HUES48 (cell line): ENCODE results near the gene IRF7.

Source experiments
- H3K27ac ChIP-seq: one replicate; pipeline ENCODE4 v1.7.0; 2013; ENCODE audit warnings: low read depth, low read length, inconsistent platforms
- H3K27me3 ChIP-seq: 2 replicates; pipeline ENCODE4 v1.6.1; 2013; ENCODE audit warnings: mild to moderate bottlenecking, low read length; ENCODE audit not compliant: control insufficient read depth, insufficient read depth
- H3K36me3 ChIP-seq: 2 replicates; pipeline ENCODE4 v1.6.1; 2013; ENCODE audit warnings: low read length; ENCODE audit not compliant: control insufficient read depth, insufficient read depth
- H3K4me1 ChIP-seq: 2 replicates; pipeline ENCODE4 v1.6.1; 2013; ENCODE audit warnings: mild to moderate bottlenecking, low read length; ENCODE audit not compliant: control insufficient read depth, insufficient read depth
- H3K4me3 ChIP-seq: 2 replicates; pipeline ENCODE4 v1.5.1; 2013; ENCODE audit warnings: mild to moderate bottlenecking, low read depth, low read length
- H3K9ac ChIP-seq: 2 replicates; pipeline ENCODE4 v1.6.1; 2013; ENCODE audit warnings: mild to moderate bottlenecking, low read depth, low read length, moderate library complexity
- H3K9me3 ChIP-seq: 2 replicates; pipeline ENCODE4 v1.6.1; 2013; ENCODE audit warnings: low read length; ENCODE audit not compliant: control insufficient read depth, insufficient read depth

IRF7 gene

GRCh38 chr11:601573-602245 is 14.0 kb downstream of the IRF7 start:
- Histone ChIP-seq H3K9me3 (no peaks in the 10 kb centered on the region), H3K36me3 (peaks cover 90% of the 10 kb centered on the region), H3K4me3 (no peak overlapping the region)

GRCh38 chr11:598005-598680 is 17.6 kb downstream of the IRF7 start:
- peaks cover 90% of the 10 kb centered on the region for H3K36me3 ChIP-seq
- H3K27ac ChIP-seq = no peak overlapping the region
- H3K9me3 ChIP-seq = no peaks in the 10 kb centered on the region

More at GRCh38 chr11:601573-602245, 14.0 kb downstream of the IRF7 start:
- H3K4me1 ChIP-seq = no peaks in the 10 kb centered on the region
- H3K9ac ChIP-seq = no peak overlapping the region
- no peaks in the 10 kb centered on the region for H3K27me3 ChIP-seq
- no peak overlapping the region for H3K27ac ChIP-seq

GRCh38 chr11:597166-597725 is 18.5 kb downstream of the IRF7 start:
- no peaks in the 10 kb centered on the region for H3K27me3 ChIP-seq
- no peak overlapping the region for H3K9ac ChIP-seq
- no peak overlapping the region for H3K4me3 ChIP-seq
- no peaks in the 10 kb centered on the region for H3K4me1 ChIP-seq
- H3K36me3 ChIP-seq = peaks cover 93% of the 10 kb centered on the region
- no peak overlapping the region for H3K27ac ChIP-seq
- no peaks in the 10 kb centered on the region for H3K9me3 ChIP-seq

More at GRCh38 chr11:598005-598680, 17.6 kb downstream of the IRF7 start:
- Histone ChIP-seq H3K4me1 (no peaks in the 10 kb centered on the region), H3K27me3 (no peaks in the 10 kb centered on the region), H3K9ac (no peak overlapping the region), H3K4me3 (no peak overlapping the region)

GRCh38 chr11:596374-596773 is 19.4 kb downstream of the IRF7 start:
- Histone ChIP-seq H3K36me3 (peaks cover 90% of the 10 kb centered on the region), H3K4me3 (no peak overlapping the region), H3K4me1 (no peaks in the 10 kb centered on the region), H3K27me3 (no peaks in the 10 kb centered on the region), H3K9ac (no peak overlapping the region), H3K27ac (no peak overlapping the region), H3K9me3 (no peaks in the 10 kb centered on the region)

GRCh38 chr11:595400-595799 is 20.4 kb downstream of the IRF7 start:
- Histone ChIP-seq H3K9ac (no peak overlapping the region), H3K9me3 (no peaks in the 10 kb centered on the region), H3K36me3 (peaks cover 92% of the 10 kb centered on the region), H3K27me3 (no peaks in the 10 kb centered on the region), H3K4me1 (no peaks in the 10 kb centered on the region), H3K4me3 (no peak overlapping the region), H3K27ac (no peak overlapping the region)

- H3K27me3 ChIP-seq = no peaks in the 10 kb centered on the region
- H3K27ac ChIP-seq = no peak overlapping the region
- no peaks in the 10 kb centered on the region for H3K9me3 ChIP-seq
- no peaks in the 10 kb centered on the region for H3K4me1 ChIP-seq
- H3K36me3 ChIP-seq = peaks cover 94% of the 10 kb centered on the region
- no peak overlapping the region for H3K4me3 ChIP-seq
- no peak overlapping the region for H3K9ac ChIP-seq
Observed at GRCh38 chr11:593347-593746, 22.4 kb downstream of the IRF7 start.

GRCh38 chr11:592918-593317 is 22.8 kb downstream of the IRF7 start:
- Histone ChIP-seq H3K4me1 (no peaks in the 10 kb centered on the region), H3K4me3 (no peak overlapping the region), H3K27ac (no peak overlapping the region), H3K36me3 (peaks cover 93% of the 10 kb centered on the region), H3K9ac (no peak overlapping the region), H3K9me3 (no peaks in the 10 kb centered on the region), H3K27me3 (no peaks in the 10 kb centered on the region)

GRCh38 chr11:592501-592900 is 23.2 kb downstream of the IRF7 start:
- no peaks in the 10 kb centered on the region for H3K27me3 ChIP-seq
- no peaks in the 10 kb centered on the region for H3K9me3 ChIP-seq
- no peak overlapping the region for H3K9ac ChIP-seq
- no peak overlapping the region for H3K4me3 ChIP-seq
- H3K4me1 ChIP-seq = no peaks in the 10 kb centered on the region
- H3K27ac ChIP-seq = no peak overlapping the region
- peaks cover 93% of the 10 kb centered on the region for H3K36me3 ChIP-seq

- Histone ChIP-seq H3K9ac (no peak overlapping the region), H3K9me3 (no peaks in the 10 kb centered on the region), H3K27me3 (no peaks in the 10 kb centered on the region), H3K36me3 (peaks cover 95% of the 10 kb centered on the region), H3K4me3 (no peak overlapping the region), H3K4me1 (no peaks in the 10 kb centered on the region), H3K27ac (no peak overlapping the region)
Observed at GRCh38 chr11:590997-591396, 24.8 kb downstream of the IRF7 start.

- H3K4me3 ChIP-seq = no peak overlapping the region
- no peaks in the 10 kb centered on the region for H3K27me3 ChIP-seq
- H3K27ac ChIP-seq = no peak overlapping the region
- no peaks in the 10 kb centered on the region for H3K4me1 ChIP-seq
- H3K9ac ChIP-seq = no peak overlapping the region
- peaks cover 83% of the 10 kb centered on the region for H3K36me3 ChIP-seq
- H3K9me3 ChIP-seq = no peaks in the 10 kb centered on the region
Observed at GRCh38 chr11:589798-590197, 26.0 kb downstream of the IRF7 start.

GRCh38 chr11:587978-588380 is 27.8 kb downstream of the IRF7 start:
- H3K27ac ChIP-seq = no peak overlapping the region
- H3K4me3 ChIP-seq = no peak overlapping the region
- no peaks in the 10 kb centered on the region for H3K4me1 ChIP-seq
- no peaks in the 10 kb centered on the region for H3K9me3 ChIP-seq
- H3K27me3 ChIP-seq = no peaks in the 10 kb centered on the region
- H3K36me3 ChIP-seq = peaks cover 79% of the 10 kb centered on the region
- H3K9ac ChIP-seq = no peak overlapping the region
